Purkinje cell (primary cell): ENCODE measurements around the gene CTSW. TPM values are rescaled to one million over a fixed set of nuclear protein-coding genes. Genes with fewer than 3 reads are reported as not detected.

Source experiments
- polyA plus RNA-seq: library from polyadenylated mRNA; unstranded; fragments of >200 nt; fragmentation: Nextera tagmentation; gene quantifications from 2 replicates; pipeline ENCODE4 v1.2.1, GENCODE V29; 2014

CTSW gene, protein sequence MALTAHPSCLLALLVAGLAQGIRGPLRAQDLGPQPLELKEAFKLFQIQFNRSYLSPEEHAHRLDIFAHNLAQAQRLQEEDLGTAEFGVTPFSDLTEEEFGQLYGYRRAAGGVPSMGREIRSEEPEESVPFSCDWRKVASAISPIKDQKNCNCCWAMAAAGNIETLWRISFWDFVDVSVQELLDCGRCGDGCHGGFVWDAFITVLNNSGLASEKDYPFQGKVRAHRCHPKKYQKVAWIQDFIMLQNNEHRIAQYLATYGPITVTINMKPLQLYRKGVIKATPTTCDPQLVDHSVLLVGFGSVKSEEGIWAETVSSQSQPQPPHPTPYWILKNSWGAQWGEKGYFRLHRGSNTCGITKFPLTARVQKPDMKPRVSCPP
- not detected in 2 replicates for polyA plus RNA-seq

DNA sequence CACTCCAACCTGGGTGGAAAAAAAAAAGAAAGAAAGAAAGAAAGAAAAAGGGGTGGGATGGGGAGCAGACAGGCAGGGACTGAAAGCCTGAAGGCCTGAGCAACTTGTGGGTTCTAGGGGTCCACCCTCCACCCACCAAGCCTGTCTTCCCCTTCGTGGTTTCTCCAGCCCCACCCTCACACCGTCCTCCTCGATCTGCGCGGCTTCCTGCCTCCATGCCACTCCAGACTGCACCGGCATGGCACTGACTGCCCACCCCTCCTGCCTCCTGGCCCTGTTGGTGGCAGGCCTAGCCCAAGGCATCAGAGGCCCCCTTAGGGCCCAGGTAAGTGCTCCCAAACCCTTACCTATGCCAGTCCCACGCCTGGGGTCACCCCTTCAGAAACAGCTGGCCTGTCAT is at the start of gene CTSW:
Gene CTSW (plus strand): TSS at position 221 of the 400 bp plus-strand sequence. CDS start 18 bp downstream, at position 239.

DNA sequence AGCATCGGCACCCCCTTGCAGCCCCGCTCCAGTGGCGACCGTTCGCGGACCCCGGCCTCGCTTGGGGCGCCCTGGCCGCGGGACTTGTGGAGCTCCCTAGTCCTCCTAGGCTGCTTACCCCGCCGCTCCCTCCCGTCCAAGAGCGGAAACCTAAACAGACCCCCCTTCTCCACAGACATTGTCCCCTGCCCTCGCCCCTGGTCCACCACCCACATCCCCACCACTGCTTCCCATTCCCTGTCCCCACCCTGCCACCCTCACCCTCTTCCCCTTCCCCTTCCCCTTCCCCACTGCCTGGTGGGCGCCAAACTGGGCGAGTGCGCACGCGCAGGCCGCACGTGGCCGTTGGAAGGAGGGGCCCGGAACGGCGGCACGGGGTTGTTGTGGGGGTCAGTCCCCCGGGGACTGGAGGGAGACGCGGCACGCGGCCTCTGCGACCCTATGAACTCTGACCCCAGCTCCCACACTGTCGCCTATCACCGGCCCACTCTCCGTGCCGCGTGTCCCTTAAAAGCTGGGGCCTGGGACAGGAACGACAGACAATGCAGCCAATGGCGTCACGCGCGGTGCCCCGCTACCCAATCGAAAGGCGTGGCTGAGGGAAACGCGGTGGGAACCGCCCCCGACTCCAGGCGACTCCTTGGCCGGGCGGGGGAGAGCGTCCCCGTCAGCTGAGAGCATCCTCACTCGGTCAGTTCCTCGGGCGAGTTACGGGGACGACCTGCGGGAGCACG is 46.2 kb upstream of the CTSW start, which contains the start of gene SNX32:
Gene SNX32 (plus strand): TSS at position 667 of the 734 bp plus-strand sequence. CDS start 103 bp downstream, outside the sequence.

DNA sequence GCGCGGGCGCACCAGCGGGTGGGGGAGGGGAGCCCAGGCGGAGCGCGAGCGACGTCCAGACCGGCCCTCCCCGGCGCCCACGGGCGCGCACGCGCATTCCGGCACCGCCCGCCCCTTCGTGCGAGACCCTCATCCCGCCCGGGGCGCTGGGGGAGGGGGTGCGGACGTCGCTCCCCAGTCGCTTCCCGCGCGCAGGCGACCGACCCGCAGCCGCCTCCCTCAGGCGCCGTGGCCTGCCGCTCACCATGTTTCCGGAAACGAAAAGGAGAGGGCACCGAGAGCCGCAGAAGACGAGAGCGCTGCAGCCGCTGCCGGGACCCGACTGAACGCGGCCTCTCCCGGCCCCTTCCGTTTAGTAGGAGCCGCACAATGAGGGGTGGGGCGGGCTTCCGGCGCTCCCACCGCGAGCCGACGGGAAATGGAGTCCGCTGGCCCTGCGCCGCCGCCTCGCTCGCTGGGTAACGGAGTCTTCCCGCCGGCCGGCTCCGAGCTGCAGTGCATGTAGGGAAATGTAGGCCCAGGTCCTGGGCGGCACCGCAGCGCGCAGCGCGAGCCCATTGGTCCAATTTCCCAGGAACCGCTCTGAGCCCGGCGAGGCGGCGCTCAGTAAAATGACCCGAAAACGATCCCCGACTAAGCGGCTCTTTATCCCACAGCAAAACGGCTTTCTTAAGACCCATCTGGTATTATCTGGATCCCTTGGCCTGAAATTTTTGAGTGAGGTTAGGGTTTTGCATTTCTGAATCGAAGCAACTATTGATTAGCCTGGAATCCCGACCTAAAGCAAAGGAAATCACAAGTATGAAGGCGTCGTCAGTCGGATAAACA is 21.6 kb upstream of the CTSW start, which contains the start of gene CFL1:
Gene CFL1 (minus strand): TSS at position 328 of the 828 bp plus-strand sequence. CDS start 81 bp downstream, at position 247.

DNA sequence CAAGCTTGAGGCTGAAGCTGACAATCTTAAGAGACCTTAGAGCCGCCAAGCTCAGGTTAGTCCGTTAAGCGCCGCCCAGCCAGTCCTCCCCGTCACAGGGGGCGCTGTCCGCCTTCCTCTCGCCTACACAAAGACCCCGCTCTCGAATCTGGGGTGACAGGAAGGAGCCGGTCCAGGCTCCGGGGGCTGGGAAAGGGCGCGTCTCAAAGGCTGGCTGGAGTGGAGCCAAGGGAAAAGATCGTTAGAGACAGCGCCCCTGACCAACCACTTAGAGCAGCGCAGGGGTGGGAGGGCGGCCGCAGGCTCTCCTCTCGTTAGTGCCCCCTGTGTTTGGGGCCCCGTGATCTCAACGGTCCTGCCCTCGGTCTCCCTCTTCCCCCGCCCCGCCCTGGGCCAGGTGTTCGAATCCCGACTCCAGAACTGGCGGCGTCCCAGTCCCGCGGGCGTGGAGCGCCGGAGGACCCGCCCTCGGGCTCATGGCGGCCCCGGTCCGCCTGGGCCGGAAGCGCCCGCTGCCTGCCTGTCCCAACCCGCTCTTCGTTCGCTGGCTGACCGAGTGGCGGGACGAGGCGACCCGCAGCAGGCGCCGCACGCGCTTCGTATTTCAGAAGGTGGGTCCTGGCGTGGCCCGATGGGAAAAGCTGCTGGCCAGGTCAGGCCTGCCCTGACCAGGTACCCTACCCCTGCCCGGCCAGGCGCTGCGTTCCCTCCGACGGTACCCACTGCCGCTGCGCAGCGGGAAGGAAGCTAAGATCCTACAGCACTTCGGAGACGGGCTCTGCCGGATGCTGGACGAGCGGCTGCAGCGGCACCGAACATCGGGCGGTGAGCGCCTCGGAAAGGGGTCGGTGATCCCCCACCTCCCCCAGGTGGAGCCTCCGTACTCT is 19.1 kb upstream of the CTSW start, which contains the start of gene MUS81:
Gene MUS81 (plus strand): TSS at position 156 of the 887 bp plus-strand sequence. CDS start 321 bp downstream, at position 477.

DNA sequence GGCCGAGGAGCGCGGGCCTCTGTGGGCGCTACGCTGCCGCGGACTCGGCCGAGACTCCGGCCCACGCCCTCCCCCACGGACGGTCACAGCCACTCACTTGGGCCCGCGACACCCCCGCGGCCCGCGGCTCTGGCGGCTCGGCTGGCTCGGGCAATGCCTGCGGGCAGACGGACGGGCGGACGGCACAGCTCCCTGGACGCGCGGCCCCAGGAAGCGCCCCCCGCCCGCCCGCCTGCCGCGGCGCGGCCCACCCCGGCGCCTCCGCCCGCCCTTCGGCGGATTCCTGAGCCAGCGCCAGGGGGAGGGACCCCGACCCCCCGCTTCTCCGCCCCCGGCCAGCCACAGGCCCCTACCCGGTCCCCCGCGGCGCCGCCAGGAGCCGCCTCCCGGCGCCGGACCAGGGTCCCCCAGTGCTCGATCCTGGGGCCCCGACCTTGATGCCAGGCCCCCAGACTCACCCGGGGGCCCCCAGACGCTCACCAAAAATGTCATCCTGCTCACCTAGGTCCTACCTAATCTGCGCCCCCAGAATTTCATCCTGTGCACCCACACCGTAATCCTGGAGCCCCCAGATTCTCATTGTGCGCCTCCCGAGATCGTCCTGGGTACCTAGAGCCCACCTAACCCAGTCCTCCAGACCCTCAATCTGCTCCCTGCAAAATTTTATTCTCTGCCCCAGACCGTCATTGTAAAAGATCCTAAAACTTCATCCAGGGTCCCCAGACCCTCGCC is 6.9 kb upstream of the CTSW start, which contains the start of gene EFEMP2:
Gene EFEMP2 (minus strand): TSS at position 215 of the 732 bp plus-strand sequence. CDS start 446 bp downstream, outside the sequence.

DNA sequence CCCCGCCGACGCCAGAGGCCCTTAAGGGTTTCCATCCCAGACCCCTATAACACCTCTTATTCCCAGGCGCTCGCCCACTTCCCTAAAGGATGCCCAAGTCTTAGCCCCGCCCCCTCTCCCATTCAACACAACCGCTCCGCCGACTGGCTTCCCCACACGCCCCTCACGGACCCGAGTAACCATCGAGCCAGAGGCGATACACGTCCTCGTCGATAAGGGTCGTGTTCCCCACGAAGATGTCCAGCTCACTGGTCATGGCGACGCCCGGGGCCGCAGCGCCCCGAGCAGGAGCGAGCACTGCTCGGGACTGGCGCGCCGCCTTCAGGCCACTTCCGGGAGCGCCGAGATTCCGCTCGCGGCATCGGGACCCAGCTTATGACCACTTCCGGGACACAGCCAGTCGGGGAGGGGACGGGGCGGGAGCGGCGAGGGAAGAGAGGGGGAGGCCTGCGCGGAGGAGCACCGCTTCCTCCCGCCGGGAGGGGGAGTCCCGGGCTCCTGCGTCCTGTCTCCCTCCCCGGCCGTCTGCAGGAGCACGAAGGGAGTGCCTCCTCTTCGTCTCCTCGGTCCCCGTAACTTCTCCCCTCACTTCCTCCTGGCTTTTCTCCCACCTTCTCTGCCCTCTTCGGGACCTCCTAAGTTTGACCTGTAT is 8.7 kb downstream of the CTSW start, which contains the start of gene FIBP:
Gene FIBP (minus strand): TSS at position 309 of the 652 bp plus-strand sequence. CDS start 53 bp downstream, at position 256.

DNA sequence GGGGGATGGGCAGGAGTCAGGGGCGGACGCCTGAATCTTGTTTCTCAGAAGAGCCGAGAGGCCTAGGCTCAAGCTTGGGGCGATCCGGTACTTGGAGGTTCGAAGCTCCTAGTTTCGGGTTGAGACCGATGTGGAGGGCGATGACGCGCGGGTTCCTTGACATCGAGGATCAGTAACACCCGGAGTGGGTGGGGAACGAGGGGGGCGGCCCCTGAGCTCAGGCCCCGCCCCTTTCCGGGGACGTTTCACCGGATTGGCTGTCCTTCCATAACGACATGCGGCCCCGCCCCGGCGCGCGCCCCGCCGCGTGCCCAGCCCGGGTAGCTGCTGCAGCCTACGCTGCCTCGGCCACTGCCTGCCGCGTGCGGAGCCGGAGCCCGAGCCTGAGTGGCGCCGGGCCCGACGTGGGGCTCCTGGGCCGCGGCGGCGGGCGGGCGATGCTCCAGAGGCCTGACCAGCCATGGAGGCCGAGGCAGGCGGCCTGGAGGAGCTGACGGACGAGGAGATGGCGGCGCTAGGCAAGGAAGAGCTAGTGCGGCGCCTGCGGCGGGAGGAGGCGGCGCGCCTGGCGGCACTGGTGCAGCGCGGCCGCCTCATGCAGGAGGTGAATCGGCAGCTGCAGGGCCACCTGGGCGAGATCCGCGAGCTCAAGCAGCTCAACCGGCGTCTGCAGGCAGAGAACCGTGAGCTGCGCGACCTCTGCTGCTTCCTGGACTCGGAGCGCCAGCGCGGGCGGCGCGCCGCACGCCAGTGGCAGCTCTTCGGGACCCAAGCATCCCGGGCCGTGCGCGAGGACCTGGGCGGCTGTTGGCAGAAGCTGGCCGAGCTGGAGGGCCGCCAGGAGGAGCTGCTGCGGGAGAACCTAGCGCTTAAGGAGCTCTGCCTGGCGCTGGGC is 10.9 kb downstream of the CTSW start, which contains the start of gene CCDC85B:
Gene CCDC85B (plus strand): TSS at position 350 of the 895 bp plus-strand sequence. CDS start 111 bp downstream, at position 461.

DNA sequence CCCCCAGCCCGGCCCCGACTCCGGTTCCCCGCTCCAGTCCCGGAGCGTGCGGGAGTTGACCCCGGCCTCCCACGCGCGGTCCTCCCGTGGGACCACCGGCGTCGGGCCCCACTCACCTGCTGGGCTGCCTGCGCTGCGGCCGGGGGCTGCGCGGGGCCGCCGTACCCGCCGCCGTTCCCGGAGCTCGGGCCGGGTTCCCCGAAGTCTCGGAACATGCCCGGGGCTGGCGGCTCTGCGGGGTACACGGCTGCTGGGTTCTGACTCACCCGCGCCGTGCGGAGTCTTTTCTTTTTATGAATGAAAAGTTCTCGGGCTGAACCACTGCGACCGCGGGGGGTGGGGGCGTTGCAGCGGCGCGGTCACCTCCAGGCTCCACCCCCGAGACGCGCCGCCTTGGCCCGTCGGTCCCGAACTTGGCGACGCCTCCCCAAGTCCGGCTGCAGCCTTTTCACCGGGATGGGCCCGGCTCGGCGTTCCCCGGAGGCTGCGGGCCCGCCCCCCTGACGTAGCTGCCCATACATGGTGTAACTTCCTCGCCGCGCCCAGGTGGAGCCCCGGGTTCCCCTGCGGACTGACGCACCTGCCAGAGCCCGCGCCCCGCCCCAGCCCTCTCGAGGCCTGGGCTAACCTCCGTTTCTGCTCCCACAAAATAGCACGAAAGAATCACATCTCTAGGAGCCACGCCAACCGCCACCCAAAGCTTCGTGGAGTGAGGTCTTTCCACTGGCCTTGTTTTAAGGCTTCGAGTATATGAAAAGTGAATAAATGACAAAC is 20.7 kb downstream of the CTSW start, which contains the start of gene FOSL1:
Gene FOSL1 (minus strand): TSS at position 264 of the 774 bp plus-strand sequence. CDS start 49 bp downstream, at position 215.

DNA sequence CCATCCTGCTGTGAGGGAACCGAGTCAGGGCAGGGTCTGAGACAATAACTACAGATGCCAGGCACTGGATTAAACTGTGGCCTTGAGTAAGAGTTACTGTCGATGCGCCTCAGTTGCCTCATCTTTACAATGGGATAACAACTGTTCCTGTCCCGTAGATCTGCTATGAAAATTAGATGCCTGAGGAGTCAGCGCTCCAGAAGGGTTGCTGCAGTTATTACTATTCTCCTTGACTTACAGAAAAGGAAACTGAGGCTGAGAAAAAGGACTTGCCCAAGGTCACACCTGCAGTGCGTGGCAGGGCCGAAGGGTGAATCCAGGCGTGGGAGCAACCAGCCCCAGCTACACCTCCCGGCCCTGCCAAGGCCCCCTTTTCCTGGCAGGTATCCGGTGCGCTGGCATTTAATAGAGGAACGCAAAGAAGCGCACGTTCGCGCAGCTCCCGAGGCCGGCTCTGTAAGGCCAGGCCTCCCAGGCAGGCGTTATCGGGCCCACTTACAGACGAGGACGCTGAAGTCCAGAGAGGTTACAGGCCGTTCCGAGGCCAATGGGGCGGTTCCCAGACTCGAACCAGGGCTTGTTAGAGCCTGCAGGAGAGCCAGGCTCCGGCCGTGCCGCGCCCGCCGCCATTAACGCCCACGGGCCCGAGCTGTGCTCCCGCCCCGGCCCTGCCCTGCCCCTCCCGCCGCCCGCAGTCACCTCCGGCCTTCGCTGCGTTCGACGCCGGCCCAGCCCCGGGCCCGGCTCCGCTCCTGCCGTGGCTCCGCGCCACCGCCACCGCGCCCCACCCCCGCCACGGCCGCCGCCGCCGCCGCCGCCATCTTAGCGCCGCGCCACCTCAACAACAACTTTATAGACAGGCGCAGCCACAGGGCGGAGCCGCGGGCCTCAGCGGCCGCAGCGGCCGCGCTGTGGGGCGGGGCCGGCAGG is 38.8 kb downstream of the CTSW start, which contains the start of gene C11orf68:
Gene C11orf68 (minus strand): TSS at position 852 of the 930 bp plus-strand sequence. CDS start 31 bp downstream, at position 821.

DNA sequence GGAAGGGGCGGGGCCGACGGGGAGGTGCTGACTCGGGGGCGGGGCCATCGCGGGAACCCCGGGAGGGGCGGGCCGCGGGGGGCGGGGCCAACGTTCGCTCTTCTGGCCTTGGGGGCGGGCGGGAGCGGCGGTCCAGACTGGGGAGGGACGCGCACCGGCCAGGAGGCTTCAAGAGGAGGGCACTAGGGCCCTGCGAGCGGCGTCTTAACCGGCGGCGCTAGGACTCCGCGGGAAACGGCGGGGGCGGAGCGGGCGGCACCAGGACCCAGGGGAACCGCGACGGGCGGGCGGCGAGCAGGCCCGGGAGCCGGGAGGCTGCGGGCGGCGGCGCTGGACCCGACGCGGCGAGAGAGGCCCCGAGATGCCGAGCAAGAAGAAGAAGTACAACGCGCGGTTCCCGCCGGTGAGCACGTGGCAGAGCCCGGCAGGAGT is 39.5 kb downstream of the CTSW start, which contains the start of gene DRAP1:
Gene DRAP1 (plus strand): TSS at position 286 of the 432 bp plus-strand sequence. CDS start 76 bp downstream, at position 362.

Other genes with a start within 250 kb of the CTSW start
- gene SIPA1, start 241.7 kb upstream of the CTSW start, polyA plus RNA-seq, result not detected in 2 replicates
- 2.3 and 3.0 TPM in 2 replicates for gene RELA, start 216.9 kb upstream of the CTSW start, polyA plus RNA-seq
- 2.4 and 7.8 TPM in 2 replicates for gene KAT5, start 167.6 kb upstream of the CTSW start, polyA plus RNA-seq
- gene RNASEH2C, start 159.0 kb upstream of the CTSW start, polyA plus RNA-seq, result 6.6 and 13.0 TPM in 2 replicates
- 0.08 and 0.35 TPM in 2 replicates for gene AP5B1, start 98.9 kb upstream of the CTSW start, polyA plus RNA-seq
- gene OVOL1, start 92.8 kb upstream of the CTSW start, polyA plus RNA-seq, result not detected in 2 replicates
- gene SNX32, start 45.9 kb upstream of the CTSW start, polyA plus RNA-seq, result 2.2 and 4.6 TPM in 2 replicates
- 185 and 274 TPM in 2 replicates for gene CFL1, start 21.7 kb upstream of the CTSW start, polyA plus RNA-seq
- gene MUS81, start 19.4 kb upstream of the CTSW start, polyA plus RNA-seq, result 9.5 and 11.2 TPM in 2 replicates
- 0.31 and 1.8 TPM in 2 replicates for gene EFEMP2, start 7.0 kb upstream of the CTSW start, polyA plus RNA-seq
- gene FIBP, start 8.6 kb downstream of the CTSW start, polyA plus RNA-seq, result 37.0 and 67.8 TPM in 2 replicates
- gene CCDC85B, start 10.8 kb downstream of the CTSW start, polyA plus RNA-seq, result 2.2 and 2.7 TPM in 2 replicates
- gene FOSL1, start 20.6 kb downstream of the CTSW start, polyA plus RNA-seq, result not detected in 2 replicates
- gene C11orf68, start 39.2 kb downstream of the CTSW start, polyA plus RNA-seq, result 12.4 and 15.2 TPM in 2 replicates
- gene DRAP1, start 39.6 kb downstream of the CTSW start, polyA plus RNA-seq, result 32.5 and 40.9 TPM in 2 replicates
- gene TSGA10IP, start 65.6 kb downstream of the CTSW start, polyA plus RNA-seq, result 0.73 TPM in 1 of 2 replicates, not detected in the other
- gene SART1, start 81.9 kb downstream of the CTSW start, polyA plus RNA-seq, result 22.8 and 46.8 TPM in 2 replicates
- gene EIF1AD, start 122.3 kb downstream of the CTSW start, polyA plus RNA-seq, result 30.9 and 38.3 TPM in 2 replicates
- gene BANF1, start 122.7 kb downstream of the CTSW start, polyA plus RNA-seq, result 356 and 424 TPM in 2 replicates
- not detected in 2 replicates for gene CST6, start 132.2 kb downstream of the CTSW start, polyA plus RNA-seq
- 0.59 TPM in 1 of 2 replicates, not detected in the other for gene CATSPER1, start 146.6 kb downstream of the CTSW start, polyA plus RNA-seq
- gene GAL3ST3, start 169.3 kb downstream of the CTSW start, polyA plus RNA-seq, result 8.7 and 19.5 TPM in 2 replicates
- gene SF3B2, start 172.5 kb downstream of the CTSW start, polyA plus RNA-seq, result 63.3 and 67.3 TPM in 2 replicates
- 1.0 and 2.4 TPM in 2 replicates for gene PACS1, start 190.4 kb downstream of the CTSW start, polyA plus RNA-seq